Activated CD4-positive, alpha-beta memory T cell treated with anti-CD3 and anti-CD28 coated beads, Interleukin-2, amount 10 ng/mL, durations not matched to agents 7 days and 5 days (primary cell): ENCODE measurements around the gene RNF220. TPM values are rescaled to one million over a fixed set of nuclear protein-coding genes. Genes with fewer than 3 reads are reported as not detected.

Source experiments
- CTCF ChIA-PET: fragments of 350-600 bp; sonication (Branson Sonifier 250); formaldehyde crosslinking; loops from one replicate; lab custom pipeline; 2021; ENCODE audit warnings: antibody characterized with exemption, inconsistent platforms; lab: Charles Lee
- POLR2A ChIA-PET: fragments of 350-600 bp; sonication (Branson Sonifier 250); formaldehyde crosslinking; loops from one replicate; lab custom pipeline; 2021; ENCODE audit warnings: antibody characterized with exemption; lab: Charles Lee
- DNase-seq: peaks from one replicate; pipeline ENCODE4 v3.0.0-alpha.2; 2020
- H3K27ac Mint-ChIP-seq: one replicate; pipeline ENCODE4 v1.8.0; 2021; ENCODE audit warnings: mild to moderate bottlenecking, mixed read lengths
- H3K27me3 Mint-ChIP-seq: one replicate; pipeline ENCODE4 v1.8.0; 2021; ENCODE audit warnings: mixed read lengths
- H3K36me3 Mint-ChIP-seq: one replicate; pipeline ENCODE4 v1.8.0; 2021; ENCODE audit warnings: low read depth, mixed read lengths
- H3K4me1 Mint-ChIP-seq: one replicate; pipeline ENCODE4 v1.8.0; 2021; ENCODE audit warnings: mixed read lengths
- H3K4me3 Mint-ChIP-seq: one replicate; pipeline ENCODE4 v1.8.0; 2021; ENCODE audit warnings: mild to moderate bottlenecking, mixed read lengths
- H3K9me3 Mint-ChIP-seq: one replicate; pipeline ENCODE4 v1.8.0; 2021; ENCODE audit warnings: mixed read lengths
- total RNA-seq, 2 experiments: library from RNA; stranded (reverse); gene quantifications; one replicate each; pipeline ENCODE4 v1.2.3, GENCODE V29; 2021

RNF220 gene
- total RNA-seq, 2 experiments from 2014 or later, result 69.0 to 70.7 TPM

GRCh38 chr1:44536357-44537209 lies 131.5 kb downstream of the RNF220 start:
- POLR2A ChIA-PET, result no interaction called here
- CTCF ChIA-PET, result no interaction called here
- H3K4me3 Mint-ChIP-seq, result no peak overlapping the region
- peaks cover 32% of the 10 kb centered on the region for H3K27me3 Mint-ChIP-seq
- no peak for DNase-seq
- peaks cover 12% of the 10 kb centered on the region for H3K4me1 Mint-ChIP-seq
- H3K27ac Mint-ChIP-seq, result no peak overlapping the region
- H3K9me3 Mint-ChIP-seq, result no peaks in the 10 kb centered on the region
- no peaks in the 10 kb centered on the region for H3K36me3 Mint-ChIP-seq

DNA sequence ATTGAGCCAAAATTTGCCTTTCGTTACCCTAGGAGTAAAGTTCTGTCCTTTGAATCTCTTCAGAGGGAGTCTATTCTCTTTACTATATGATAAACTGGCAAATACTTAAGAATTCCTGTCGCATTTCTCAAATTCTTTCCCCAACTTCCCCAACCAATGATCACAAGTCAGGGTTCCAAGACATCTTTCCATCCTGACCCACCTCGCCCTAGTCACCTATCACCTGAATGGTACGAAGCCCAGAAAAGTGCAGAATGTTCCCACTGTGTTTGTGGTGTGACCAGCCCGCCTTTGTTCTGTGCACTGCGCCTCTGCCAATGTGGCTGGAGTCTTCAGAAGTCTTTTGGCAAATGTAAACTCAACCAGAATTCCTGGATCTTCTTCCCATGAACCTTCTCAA lies 132.5 kb downstream of the RNF220 start:
- H3K4me3 Mint-ChIP-seq, result no peak overlapping the region

DNA sequence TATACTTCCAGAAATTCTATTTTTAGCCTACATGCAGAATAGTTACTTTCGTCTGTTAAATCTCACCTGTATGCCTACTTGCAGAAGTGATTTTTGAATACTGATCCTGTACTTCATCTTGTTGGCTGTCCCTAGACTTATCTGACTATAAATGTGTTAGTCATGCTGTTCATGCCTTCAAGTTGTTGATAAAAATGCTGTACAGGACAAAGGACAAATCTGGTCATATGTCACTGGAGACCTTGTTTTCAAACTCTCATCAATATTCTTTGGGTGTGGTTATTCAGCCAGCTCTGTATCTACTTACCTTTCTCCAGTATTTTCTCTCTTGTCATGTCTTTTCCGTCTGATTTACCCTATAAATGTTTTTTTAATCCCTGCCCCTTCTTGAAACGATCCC lies 132.9 kb downstream of the RNF220 start:
- ChIA-PET CTCF (no interaction called here), POLR2A (no interaction called here)
- Mint-ChIP-seq H3K27ac (no peak overlapping the region), H3K4me1 (no peaks in the 10 kb centered on the region), H3K27me3 (peaks cover 32% of the 10 kb centered on the region), H3K4me3 (no peak overlapping the region), H3K36me3 (no peaks in the 10 kb centered on the region), H3K9me3 (no peaks in the 10 kb centered on the region)
- no peak for DNase-seq

More for the DNA sequence above, 132.5 kb downstream of the RNF220 start:
- DNase-seq, result no peak
- H3K4me1 Mint-ChIP-seq, result peaks cover 4% of the 10 kb centered on the region
- H3K36me3 Mint-ChIP-seq, result no peaks in the 10 kb centered on the region
- peaks cover 32% of the 10 kb centered on the region for H3K27me3 Mint-ChIP-seq
- CTCF ChIA-PET, result no interaction called here
- H3K9me3 Mint-ChIP-seq, result no peaks in the 10 kb centered on the region
- POLR2A ChIA-PET, result no interaction called here
- H3K27ac Mint-ChIP-seq, result no peak overlapping the region

- no peaks in the 10 kb centered on the region for H3K36me3 Mint-ChIP-seq
- H3K27me3 Mint-ChIP-seq, result peaks cover 40% of the 10 kb centered on the region
- DNase-seq, result no peak
- POLR2A ChIA-PET, result no interaction called here
- CTCF ChIA-PET, result no interaction called here
- H3K27ac Mint-ChIP-seq, result no peak overlapping the region
- no peak overlapping the region for H3K4me3 Mint-ChIP-seq
- no peaks in the 10 kb centered on the region for H3K4me1 Mint-ChIP-seq
- no peaks in the 10 kb centered on the region for H3K9me3 Mint-ChIP-seq
Observed at GRCh38 chr1:44539991-44540730, 135.1 kb downstream of the RNF220 start.

DNA sequence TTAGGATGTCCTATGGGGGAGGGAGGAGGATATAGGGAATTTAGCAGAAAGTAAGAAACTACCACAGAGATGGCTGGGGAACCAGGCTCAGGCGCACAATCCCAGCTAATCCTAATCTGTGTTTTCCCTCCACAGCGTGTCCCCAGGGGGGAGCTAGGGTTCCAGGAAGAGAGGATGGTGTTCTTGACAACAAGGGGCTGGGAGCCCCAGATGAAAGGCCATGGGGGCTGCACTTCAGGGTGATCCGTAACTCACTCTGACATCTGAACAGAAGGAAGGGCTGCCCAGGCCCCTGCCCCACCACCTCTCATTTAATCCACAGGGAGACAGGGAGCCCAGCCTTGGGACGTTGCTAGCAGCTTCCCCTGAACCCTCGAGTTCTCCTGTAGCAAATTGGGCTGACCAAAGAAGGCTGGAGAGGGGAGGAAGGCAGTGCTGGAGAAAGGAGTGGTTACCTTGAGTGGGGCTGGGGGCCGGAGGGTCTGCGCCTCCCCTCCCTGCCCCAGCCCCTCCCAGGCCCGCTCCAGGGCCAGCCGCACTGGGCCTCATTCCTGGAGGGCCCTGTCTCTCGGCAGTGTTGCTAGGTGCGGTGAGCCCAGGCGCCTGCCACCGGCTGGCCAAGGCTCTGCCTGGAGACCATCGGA lies 137.5 kb downstream of the RNF220 start:
- Mint-ChIP-seq H3K27me3 (peaks cover 46% of the 10 kb centered on the region), H3K36me3 (no peaks in the 10 kb centered on the region), H3K27ac (no peak overlapping the region), H3K9me3 (no peaks in the 10 kb centered on the region), H3K4me1 (no peaks in the 10 kb centered on the region), H3K4me3 (no peak overlapping the region)
- ChIA-PET CTCF (interaction anchor here (0.5 kb wide), 2 partner anchors 14 to 39 kb away, joined by 3 to 4 read pairs; no protein-coding TSS in a partner anchor), POLR2A (no interaction called here)
- DNase-seq, result no peak

DNA sequence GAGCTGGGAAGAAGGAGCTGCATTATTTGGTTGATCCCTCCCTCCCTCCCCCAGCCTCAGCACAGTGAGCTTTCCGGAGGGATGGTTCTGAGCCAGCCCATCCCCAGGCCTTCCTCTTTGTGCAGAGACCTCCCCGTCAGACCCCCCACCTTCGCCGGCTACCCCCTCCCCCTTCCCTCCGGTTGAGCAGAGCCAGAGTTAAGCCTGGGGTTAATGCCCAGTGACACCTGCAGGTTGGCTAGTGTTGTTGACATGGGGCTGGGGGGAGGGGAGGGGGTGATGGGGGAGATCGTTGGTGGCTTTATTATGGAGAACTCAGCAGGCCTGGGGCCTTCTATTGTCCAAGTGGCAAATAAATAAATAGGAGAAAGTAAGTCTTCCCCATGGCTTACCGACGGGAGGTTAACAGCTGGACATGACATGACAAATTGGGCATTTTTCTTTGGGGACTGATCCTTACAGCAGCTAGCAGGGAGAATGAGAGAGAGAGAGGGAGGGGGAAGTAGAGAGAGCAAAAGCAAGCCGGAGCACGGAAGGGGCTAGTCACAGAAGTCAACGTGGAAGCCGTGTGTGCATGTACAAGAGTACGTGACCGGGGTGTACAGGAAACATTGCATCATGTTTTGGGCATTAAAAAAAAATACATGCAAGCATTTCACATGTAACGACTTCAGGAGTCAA lies 138.1 kb downstream of the RNF220 start:
- Mint-ChIP-seq H3K27ac (no peak overlapping the region), H3K4me3 (no peak overlapping the region), H3K27me3 (peaks cover 46% of the 10 kb centered on the region), H3K9me3 (no peaks in the 10 kb centered on the region), H3K36me3 (no peaks in the 10 kb centered on the region), H3K4me1 (no peaks in the 10 kb centered on the region)
- ChIA-PET POLR2A (interaction anchor here (0.6 kb wide), 1 partner anchor 222 kb away, joined by 4 read pairs; no protein-coding TSS in a partner anchor), CTCF (no interaction called here)
- DNase-seq, result no peak

DNA sequence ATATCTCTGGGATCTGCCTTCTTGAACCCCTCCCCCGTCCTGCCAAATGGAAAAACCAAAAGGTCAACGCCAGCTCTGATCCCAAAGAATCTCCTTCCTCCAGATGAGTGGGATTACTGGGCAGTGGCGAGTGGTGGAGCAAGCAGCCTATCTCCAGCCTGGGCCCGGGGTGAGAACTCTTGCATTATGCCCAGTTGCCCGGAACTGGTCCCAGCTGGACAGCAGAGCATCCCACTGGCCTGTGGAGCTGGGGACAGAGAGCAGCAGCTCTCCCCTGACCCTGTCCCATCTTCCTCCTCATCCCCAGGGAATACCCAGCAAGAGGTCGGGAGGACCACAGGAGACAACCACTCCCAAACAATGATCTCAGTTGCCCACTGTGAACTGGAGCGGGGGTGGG lies 138.7 kb downstream of the RNF220 start:
- H3K27ac Mint-ChIP-seq, result no peak overlapping the region
- H3K4me1 Mint-ChIP-seq, result no peaks in the 10 kb centered on the region
- H3K27me3 Mint-ChIP-seq, result peaks cover 45% of the 10 kb centered on the region
- H3K36me3 Mint-ChIP-seq, result no peaks in the 10 kb centered on the region
- CTCF ChIA-PET, result no interaction called here
- no peaks in the 10 kb centered on the region for H3K9me3 Mint-ChIP-seq
- H3K4me3 Mint-ChIP-seq, result no peak overlapping the region
- POLR2A ChIA-PET, result interaction anchor here (0.6 kb wide), 1 partner anchor 222 kb away, joined by 4 read pairs; no protein-coding TSS in a partner anchor
- no peak for DNase-seq

GRCh38 chr1:44544960-44545359 lies 139.9 kb downstream of the RNF220 start:
- Mint-ChIP-seq H3K4me1 (no peaks in the 10 kb centered on the region), H3K4me3 (no peak overlapping the region), H3K27ac (no peak overlapping the region), H3K9me3 (no peaks in the 10 kb centered on the region), H3K36me3 (no peaks in the 10 kb centered on the region), H3K27me3 (peaks cover 43% of the 10 kb centered on the region)
- CTCF ChIA-PET, result no interaction called here
- POLR2A ChIA-PET, result no interaction called here
- no peak for DNase-seq

GRCh38 chr1:44545961-44546360 lies 140.9 kb downstream of the RNF220 start:
- Mint-ChIP-seq H3K27ac (no peak overlapping the region), H3K9me3 (no peaks in the 10 kb centered on the region), H3K4me1 (no peaks in the 10 kb centered on the region), H3K36me3 (no peaks in the 10 kb centered on the region), H3K27me3 (peaks cover 36% of the 10 kb centered on the region), H3K4me3 (no peak overlapping the region)
- CTCF ChIA-PET, result no interaction called here
- POLR2A ChIA-PET, result no interaction called here
- no peak for DNase-seq

DNA sequence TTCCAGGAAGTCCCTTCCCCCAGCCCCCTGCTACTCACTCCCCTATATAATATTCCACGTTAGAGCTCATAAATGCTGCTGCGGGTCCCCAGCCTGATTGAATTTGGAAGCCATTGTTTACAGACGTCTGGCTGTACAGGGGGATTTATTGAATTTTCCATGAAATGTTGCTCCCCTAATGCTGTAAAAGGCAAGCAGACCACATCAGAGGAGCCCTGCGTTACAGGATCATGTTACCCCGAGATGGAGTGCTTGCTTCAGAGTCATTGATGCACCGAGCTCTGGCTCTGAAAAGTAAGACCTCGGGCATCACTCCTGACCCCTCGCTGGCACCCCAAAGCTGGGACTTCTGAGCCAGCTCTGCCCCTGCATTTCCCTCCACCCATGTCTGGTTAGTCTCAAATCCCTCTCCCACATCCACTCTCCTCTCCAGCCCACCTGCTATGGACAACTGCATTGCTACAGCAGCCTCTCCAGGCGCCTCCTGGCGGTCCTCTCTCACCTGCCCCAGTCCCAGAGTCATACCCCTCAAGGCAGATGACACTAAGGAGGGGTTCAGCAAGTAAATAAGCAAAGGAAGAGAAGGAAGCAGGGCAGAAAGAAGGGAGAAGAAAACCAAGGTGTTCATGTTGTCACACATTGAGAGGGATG lies 141.5 kb downstream of the RNF220 start:
- POLR2A ChIA-PET, result no interaction called here
- CTCF ChIA-PET, result no interaction called here
- no peak for DNase-seq
- Mint-ChIP-seq H3K27ac (no peak overlapping the region), H3K9me3 (no peaks in the 10 kb centered on the region), H3K36me3 (no peaks in the 10 kb centered on the region), H3K4me1 (no peaks in the 10 kb centered on the region), H3K4me3 (no peak overlapping the region), H3K27me3 (peaks cover 36% of the 10 kb centered on the region)

GRCh38 chr1:44547361-44547760 lies 142.3 kb downstream of the RNF220 start:
- CTCF ChIA-PET, result no interaction called here
- Mint-ChIP-seq H3K9me3 (no peaks in the 10 kb centered on the region), H3K4me1 (no peaks in the 10 kb centered on the region), H3K27ac (no peak overlapping the region), H3K27me3 (peaks cover 39% of the 10 kb centered on the region), H3K36me3 (no peaks in the 10 kb centered on the region), H3K4me3 (no peak overlapping the region)
- DNase-seq, result no peak
- POLR2A ChIA-PET, result no interaction called here

- CTCF ChIA-PET, result no interaction called here
Observed at GRCh38 chr1:44547837-44548236, 142.8 kb downstream of the RNF220 start.

More at GRCh38 chr1:44547837-44548236, 142.8 kb downstream of the RNF220 start:
- no peak overlapping the region for H3K27ac Mint-ChIP-seq
- H3K27me3 Mint-ChIP-seq, result peaks cover 40% of the 10 kb centered on the region
- POLR2A ChIA-PET, result no interaction called here
- H3K4me3 Mint-ChIP-seq, result no peak overlapping the region
- no peaks in the 10 kb centered on the region for H3K9me3 Mint-ChIP-seq
- DNase-seq, result no peak
- H3K36me3 Mint-ChIP-seq, result no peaks in the 10 kb centered on the region
- H3K4me1 Mint-ChIP-seq, result no peaks in the 10 kb centered on the region
